Measurements from ENCODE around the gene SEC61A2.
"Not testable (repeated sequence)": the region's sequence is repeated elsewhere in the genome, so short reads cannot be mapped to it uniquely, and the experiment has no call there.

The SEC61A2 gene

GRCh38 chr10:12129222-12130111 is at the start of gene SEC61A2:
Gene SEC61A2 (plus strand): TSS chr10:12129677. CDS start chr10:12129788, 111 bp downstream.
- no peaks in the 10 kb centered on the region for H3K36me3 ChIP-seq (ENCODE audit: insufficient read depth, low read length)
- H3K9me3 ChIP-seq (ENCODE audit: control insufficient read depth, insufficient read depth, low read length) = no peaks in the 10 kb centered on the region
- H3K4me1 ChIP-seq (ENCODE audit: insufficient read depth, low read length) = no peaks in the 10 kb centered on the region
- peak within 1 kb of the TSS; percentile 89 for H3K9ac ChIP-seq (ENCODE audit: low read depth, low read length)

GRCh38 chr10:12081470-12081869 is 48.0 kb upstream of the SEC61A2 start:
- Histone ChIP-seq H3K36me3 (ENCODE audit: insufficient read depth, low read length) (no peaks in the 10 kb centered on the region), H3K9ac (ENCODE audit: low read depth, low read length) (no peak overlapping the region), H3K4me1 (ENCODE audit: insufficient read depth, low read length) (no peaks in the 10 kb centered on the region), H3K9me3 (ENCODE audit: control insufficient read depth, insufficient read depth, low read length) (no peaks in the 10 kb centered on the region)

GRCh38 chr10:12081879-12082557 is 47.5 kb upstream of the SEC61A2 start:
- no peaks in the 10 kb centered on the region for H3K9me3 ChIP-seq (ENCODE audit: control insufficient read depth, insufficient read depth, low read length)
- H3K36me3 ChIP-seq (ENCODE audit: insufficient read depth, low read length) = peaks cover 4% of the 10 kb centered on the region; the same call in 1 of the 2 replicates
- no peak overlapping the region for H3K9ac ChIP-seq (ENCODE audit: low read depth, low read length)
- H3K4me1 ChIP-seq (ENCODE audit: insufficient read depth, low read length) = no peaks in the 10 kb centered on the region

- no peaks in the 10 kb centered on the region for H3K9me3 ChIP-seq (ENCODE audit: control insufficient read depth, insufficient read depth, low read length)
- no peak overlapping the region for H3K9ac ChIP-seq (ENCODE audit: low read depth, low read length)
- peaks cover 21% of the 10 kb centered on the region for H3K36me3 ChIP-seq (ENCODE audit: insufficient read depth, low read length)
These were observed 40.6 kb upstream of the SEC61A2 start for GRCh38 chr10:12088919-12089318.

GRCh38 chr10:12091421-12091820 is 38.1 kb upstream of the SEC61A2 start:
- Histone ChIP-seq H3K9me3 (ENCODE audit: control insufficient read depth, insufficient read depth, low read length) (no peaks in the 10 kb centered on the region), H3K36me3 (ENCODE audit: insufficient read depth, low read length) (peaks cover 24% of the 10 kb centered on the region), H3K9ac (ENCODE audit: low read depth, low read length) (no peak overlapping the region), H3K4me1 (ENCODE audit: insufficient read depth, low read length) (no peaks in the 10 kb centered on the region)

More at GRCh38 chr10:12088919-12089318, 40.6 kb upstream of the SEC61A2 start:
- no peaks in the 10 kb centered on the region for H3K4me1 ChIP-seq (ENCODE audit: insufficient read depth, low read length)

GRCh38 chr10:12097361-12097760 is 32.1 kb upstream of the SEC61A2 start:
- H3K4me1 ChIP-seq (ENCODE audit: insufficient read depth, low read length); H3K9ac ChIP-seq (ENCODE audit: low read depth, low read length); H3K9me3 ChIP-seq (ENCODE audit: control insufficient read depth, insufficient read depth, low read length): not testable (repeated sequence)
- peaks cover 23% of the 10 kb centered on the region for H3K36me3 ChIP-seq (ENCODE audit: insufficient read depth, low read length)

GRCh38 chr10:12097791-12098190 is 31.7 kb upstream of the SEC61A2 start:
- Histone ChIP-seq H3K9ac (ENCODE audit: low read depth, low read length) (no peak overlapping the region), H3K36me3 (ENCODE audit: insufficient read depth, low read length) (peaks cover 23% of the 10 kb centered on the region), H3K9me3 (ENCODE audit: control insufficient read depth, insufficient read depth, low read length) (no peaks in the 10 kb centered on the region), H3K4me1 (ENCODE audit: insufficient read depth, low read length) (no peaks in the 10 kb centered on the region)

- Histone ChIP-seq H3K9ac (ENCODE audit: low read depth, low read length) (no peak overlapping the region), H3K9me3 (ENCODE audit: control insufficient read depth, insufficient read depth, low read length) (no peaks in the 10 kb centered on the region), H3K4me1 (ENCODE audit: insufficient read depth, low read length) (no peaks in the 10 kb centered on the region), H3K36me3 (ENCODE audit: insufficient read depth, low read length) (peaks cover 20% of the 10 kb centered on the region)
These were observed 30.5 kb upstream of the SEC61A2 start for GRCh38 chr10:12098966-12099365.

- Histone ChIP-seq H3K9me3 (ENCODE audit: control insufficient read depth, insufficient read depth, low read length) (no peaks in the 10 kb centered on the region), H3K9ac (ENCODE audit: low read depth, low read length) (no peak overlapping the region), H3K36me3 (ENCODE audit: insufficient read depth, low read length) (peaks cover 31% of the 10 kb centered on the region), H3K4me1 (ENCODE audit: insufficient read depth, low read length) (no peaks in the 10 kb centered on the region)
These were observed 25.7 kb upstream of the SEC61A2 start for GRCh38 chr10:12103802-12104201.

- peaks cover 24% of the 10 kb centered on the region for H3K36me3 ChIP-seq (ENCODE audit: insufficient read depth, low read length)
- no peaks in the 10 kb centered on the region for H3K9me3 ChIP-seq (ENCODE audit: control insufficient read depth, insufficient read depth, low read length)
These were observed 21.7 kb upstream of the SEC61A2 start for GRCh38 chr10:12107781-12108180.

GRCh38 chr10:12109286-12109685 is 20.2 kb upstream of the SEC61A2 start:
- Histone ChIP-seq H3K36me3 (ENCODE audit: insufficient read depth, low read length) (peaks cover 24% of the 10 kb centered on the region), H3K9me3 (ENCODE audit: control insufficient read depth, insufficient read depth, low read length) (no peaks in the 10 kb centered on the region), H3K9ac (ENCODE audit: low read depth, low read length) (no peak overlapping the region), H3K4me1 (ENCODE audit: insufficient read depth, low read length) (no peaks in the 10 kb centered on the region)

More at GRCh38 chr10:12107781-12108180, 21.7 kb upstream of the SEC61A2 start:
- Histone ChIP-seq H3K4me1 (ENCODE audit: insufficient read depth, low read length) (no peaks in the 10 kb centered on the region), H3K9ac (ENCODE audit: low read depth, low read length) (no peak overlapping the region)

- no peaks in the 10 kb centered on the region for H3K4me1 ChIP-seq (ENCODE audit: insufficient read depth, low read length)
- H3K36me3 ChIP-seq (ENCODE audit: insufficient read depth, low read length) = peaks cover 23% of the 10 kb centered on the region
- H3K9me3 ChIP-seq (ENCODE audit: control insufficient read depth, insufficient read depth, low read length) = no peaks in the 10 kb centered on the region
- no peak overlapping the region for H3K9ac ChIP-seq (ENCODE audit: low read depth, low read length)
These were observed 17.9 kb upstream of the SEC61A2 start for GRCh38 chr10:12111528-12111927.

- H3K36me3 ChIP-seq (ENCODE audit: insufficient read depth, low read length) = peaks cover 12% of the 10 kb centered on the region; the same call in 1 of the 2 replicates
- H3K4me1 ChIP-seq (ENCODE audit: insufficient read depth, low read length) = no peaks in the 10 kb centered on the region
- H3K9ac ChIP-seq (ENCODE audit: low read depth, low read length) = no peak overlapping the region
- H3K9me3 ChIP-seq (ENCODE audit: control insufficient read depth, insufficient read depth, low read length) = no peaks in the 10 kb centered on the region
These were observed 15.8 kb upstream of the SEC61A2 start for GRCh38 chr10:12113627-12114026.

GRCh38 chr10:12121673-12122072 is 7.8 kb upstream of the SEC61A2 start:
- H3K36me3 ChIP-seq (ENCODE audit: insufficient read depth, low read length) = peaks cover 10% of the 10 kb centered on the region
- H3K9me3 ChIP-seq (ENCODE audit: control insufficient read depth, insufficient read depth, low read length) = no peaks in the 10 kb centered on the region
- H3K4me1 ChIP-seq (ENCODE audit: insufficient read depth, low read length) = no peaks in the 10 kb centered on the region
- no peak overlapping the region for H3K9ac ChIP-seq (ENCODE audit: low read depth, low read length)
